H1 (cell line): ENCODE data around the gene CSNK1G2. TPM values are rescaled to one million over a fixed set of nuclear protein-coding genes. Genes with fewer than 3 reads are reported as not detected.

ENCODE experiments used
- BRCA1 ChIP-seq: IDR thresholded peaks from 2 replicates; pipeline ENCODE4 v1.6.1; 2012; ENCODE audit warnings: low read depth, low read length, improper control_type of control experiment
- CBX5 ChIP-seq: fragments of 300-800, 300-1000 bp; sonication (generic); IDR thresholded peaks from 2 replicates; pipeline ENCODE4 v1.7.1; 2016; ENCODE audit warnings: antibody characterized with exemption, low read length, low read depth
- CEBPB ChIP-seq: IDR thresholded peaks from 2 replicates; pipeline ENCODE4 v1.6.1; 2012; ENCODE audit warnings: low read depth, low read length
- CHD2 ChIP-seq: IDR thresholded peaks from 2 replicates; pipeline ENCODE4 v1.6.1; 2012; ENCODE audit warnings: low read length, improper control_type of control experiment
- CREB1 ChIP-seq: IDR thresholded peaks from 2 replicates; pipeline ENCODE4 v1.6.1; 2012; ENCODE audit warnings: inconsistent platforms
- GTF2F1 ChIP-seq: IDR thresholded peaks from 2 replicates; pipeline ENCODE4 v1.6.1; 2012; ENCODE audit warnings: low read depth, low read length, improper control_type of control experiment, borderline replicate concordance
- JUN ChIP-seq: IDR thresholded peaks from 2 replicates; pipeline ENCODE4 v1.6.1; 2011; ENCODE audit warnings: low read depth, mild to moderate bottlenecking, improper control_type of control experiment, low read length
- KDM4A ChIP-seq: IDR thresholded peaks from one replicate; pipeline ENCODE4 v1.7.1; 2012; ENCODE audit warnings: low read depth, mild to moderate bottlenecking, moderate library complexity, low read length, inconsistent platforms; ENCODE audit not compliant: severe bottlenecking
- KDM5A ChIP-seq: fragments of 200-600 bp; IDR thresholded peaks from 2 replicates; pipeline ENCODE4 v1.7.1; 2012; ENCODE audit warnings: mild to moderate bottlenecking, low read length, inconsistent platforms, mixed read lengths
- SP1 ChIP-seq: IDR thresholded peaks from 2 replicates; pipeline ENCODE4 v1.6.1; 2011; ENCODE audit warnings: low read depth, low read length
- polyA plus RNA-seq, 7 experiments: library from polyadenylated mRNA; depleted of rRNA in 3 of 7; stranded (reverse) in 5 of 7; unstranded in 2 of 7; fragments of >200 nt in 5 of 7; fragments of 200-250 nt in 2 of 7; gene quantifications; 1 replicate in 5 of 7; 2 replicates in 1 of 7; 4 replicates in 1 of 7; pipeline versions ENCODE4 v1.2.1 to v1.2.3, GENCODE V29; 2011 to 2013; ENCODE audit warnings: missing spikeins in 2 of 7, mixed read lengths in 2 of 7
- total RNA-seq: library from RNA; stranded (reverse); fragmentation: NEBNext Ultra II Directional; extraction: Animal tissue kit (Norgen Biotek cat#: 25700); gene quantifications from 2 replicates; pipeline ENCODE4 v1.2.1, GENCODE V29; 2021
- TF ChIP-seq, protein P1 (sequence below): fragments of 300-600 bp; sonication (generic); IDR thresholded peaks from 2 replicates; pipeline ENCODE4 v1.7.1; 2012; ENCODE audit warnings: low read length, moderate library complexity, mild to moderate bottlenecking, inconsistent platforms; ENCODE audit not compliant: insufficient replicate concordance

Gene CSNK1G2
- total and polyA plus RNA-seq, 2 of the 8 experiments (the other 6 are each of a cell fraction or from before 2014, with no cell fraction given): 99.5 to 130 TPM

DNA sequence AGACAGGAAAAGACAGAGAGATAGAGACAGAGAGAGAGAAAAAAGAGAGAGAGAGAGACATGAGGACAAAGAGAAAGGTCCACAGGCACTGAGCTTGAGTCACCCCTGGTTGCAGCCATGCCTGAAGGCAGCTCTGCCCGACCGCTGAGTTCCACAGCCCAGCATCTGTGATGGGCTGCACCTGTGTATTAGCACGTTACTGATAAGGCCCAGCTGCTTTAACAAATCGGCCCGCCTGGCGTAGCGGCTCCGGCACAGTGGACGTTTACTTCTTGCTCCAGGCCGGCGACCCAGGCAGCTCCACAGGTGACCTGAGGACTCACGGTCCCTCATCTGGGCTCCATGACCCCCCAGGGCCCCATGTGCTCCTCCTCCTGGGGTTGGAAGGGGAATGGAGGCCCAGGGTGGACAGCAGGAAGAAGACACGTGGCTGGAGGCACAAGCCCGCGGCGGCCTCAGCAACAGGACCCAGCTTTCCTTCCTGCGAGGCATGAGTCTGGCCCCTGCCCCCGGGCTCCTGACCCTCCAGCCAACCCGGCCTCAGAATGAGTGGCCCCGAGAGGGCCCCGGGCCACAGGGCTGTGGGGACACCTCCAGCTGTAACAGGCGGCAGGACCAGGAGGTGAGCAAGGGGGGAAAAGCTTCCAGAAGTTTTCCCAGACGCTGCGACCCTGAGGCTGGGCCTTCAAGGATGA, 3.9 kb upstream of the CSNK1G2 start (continued):
- TF ChIP-seq, protein P1, sequence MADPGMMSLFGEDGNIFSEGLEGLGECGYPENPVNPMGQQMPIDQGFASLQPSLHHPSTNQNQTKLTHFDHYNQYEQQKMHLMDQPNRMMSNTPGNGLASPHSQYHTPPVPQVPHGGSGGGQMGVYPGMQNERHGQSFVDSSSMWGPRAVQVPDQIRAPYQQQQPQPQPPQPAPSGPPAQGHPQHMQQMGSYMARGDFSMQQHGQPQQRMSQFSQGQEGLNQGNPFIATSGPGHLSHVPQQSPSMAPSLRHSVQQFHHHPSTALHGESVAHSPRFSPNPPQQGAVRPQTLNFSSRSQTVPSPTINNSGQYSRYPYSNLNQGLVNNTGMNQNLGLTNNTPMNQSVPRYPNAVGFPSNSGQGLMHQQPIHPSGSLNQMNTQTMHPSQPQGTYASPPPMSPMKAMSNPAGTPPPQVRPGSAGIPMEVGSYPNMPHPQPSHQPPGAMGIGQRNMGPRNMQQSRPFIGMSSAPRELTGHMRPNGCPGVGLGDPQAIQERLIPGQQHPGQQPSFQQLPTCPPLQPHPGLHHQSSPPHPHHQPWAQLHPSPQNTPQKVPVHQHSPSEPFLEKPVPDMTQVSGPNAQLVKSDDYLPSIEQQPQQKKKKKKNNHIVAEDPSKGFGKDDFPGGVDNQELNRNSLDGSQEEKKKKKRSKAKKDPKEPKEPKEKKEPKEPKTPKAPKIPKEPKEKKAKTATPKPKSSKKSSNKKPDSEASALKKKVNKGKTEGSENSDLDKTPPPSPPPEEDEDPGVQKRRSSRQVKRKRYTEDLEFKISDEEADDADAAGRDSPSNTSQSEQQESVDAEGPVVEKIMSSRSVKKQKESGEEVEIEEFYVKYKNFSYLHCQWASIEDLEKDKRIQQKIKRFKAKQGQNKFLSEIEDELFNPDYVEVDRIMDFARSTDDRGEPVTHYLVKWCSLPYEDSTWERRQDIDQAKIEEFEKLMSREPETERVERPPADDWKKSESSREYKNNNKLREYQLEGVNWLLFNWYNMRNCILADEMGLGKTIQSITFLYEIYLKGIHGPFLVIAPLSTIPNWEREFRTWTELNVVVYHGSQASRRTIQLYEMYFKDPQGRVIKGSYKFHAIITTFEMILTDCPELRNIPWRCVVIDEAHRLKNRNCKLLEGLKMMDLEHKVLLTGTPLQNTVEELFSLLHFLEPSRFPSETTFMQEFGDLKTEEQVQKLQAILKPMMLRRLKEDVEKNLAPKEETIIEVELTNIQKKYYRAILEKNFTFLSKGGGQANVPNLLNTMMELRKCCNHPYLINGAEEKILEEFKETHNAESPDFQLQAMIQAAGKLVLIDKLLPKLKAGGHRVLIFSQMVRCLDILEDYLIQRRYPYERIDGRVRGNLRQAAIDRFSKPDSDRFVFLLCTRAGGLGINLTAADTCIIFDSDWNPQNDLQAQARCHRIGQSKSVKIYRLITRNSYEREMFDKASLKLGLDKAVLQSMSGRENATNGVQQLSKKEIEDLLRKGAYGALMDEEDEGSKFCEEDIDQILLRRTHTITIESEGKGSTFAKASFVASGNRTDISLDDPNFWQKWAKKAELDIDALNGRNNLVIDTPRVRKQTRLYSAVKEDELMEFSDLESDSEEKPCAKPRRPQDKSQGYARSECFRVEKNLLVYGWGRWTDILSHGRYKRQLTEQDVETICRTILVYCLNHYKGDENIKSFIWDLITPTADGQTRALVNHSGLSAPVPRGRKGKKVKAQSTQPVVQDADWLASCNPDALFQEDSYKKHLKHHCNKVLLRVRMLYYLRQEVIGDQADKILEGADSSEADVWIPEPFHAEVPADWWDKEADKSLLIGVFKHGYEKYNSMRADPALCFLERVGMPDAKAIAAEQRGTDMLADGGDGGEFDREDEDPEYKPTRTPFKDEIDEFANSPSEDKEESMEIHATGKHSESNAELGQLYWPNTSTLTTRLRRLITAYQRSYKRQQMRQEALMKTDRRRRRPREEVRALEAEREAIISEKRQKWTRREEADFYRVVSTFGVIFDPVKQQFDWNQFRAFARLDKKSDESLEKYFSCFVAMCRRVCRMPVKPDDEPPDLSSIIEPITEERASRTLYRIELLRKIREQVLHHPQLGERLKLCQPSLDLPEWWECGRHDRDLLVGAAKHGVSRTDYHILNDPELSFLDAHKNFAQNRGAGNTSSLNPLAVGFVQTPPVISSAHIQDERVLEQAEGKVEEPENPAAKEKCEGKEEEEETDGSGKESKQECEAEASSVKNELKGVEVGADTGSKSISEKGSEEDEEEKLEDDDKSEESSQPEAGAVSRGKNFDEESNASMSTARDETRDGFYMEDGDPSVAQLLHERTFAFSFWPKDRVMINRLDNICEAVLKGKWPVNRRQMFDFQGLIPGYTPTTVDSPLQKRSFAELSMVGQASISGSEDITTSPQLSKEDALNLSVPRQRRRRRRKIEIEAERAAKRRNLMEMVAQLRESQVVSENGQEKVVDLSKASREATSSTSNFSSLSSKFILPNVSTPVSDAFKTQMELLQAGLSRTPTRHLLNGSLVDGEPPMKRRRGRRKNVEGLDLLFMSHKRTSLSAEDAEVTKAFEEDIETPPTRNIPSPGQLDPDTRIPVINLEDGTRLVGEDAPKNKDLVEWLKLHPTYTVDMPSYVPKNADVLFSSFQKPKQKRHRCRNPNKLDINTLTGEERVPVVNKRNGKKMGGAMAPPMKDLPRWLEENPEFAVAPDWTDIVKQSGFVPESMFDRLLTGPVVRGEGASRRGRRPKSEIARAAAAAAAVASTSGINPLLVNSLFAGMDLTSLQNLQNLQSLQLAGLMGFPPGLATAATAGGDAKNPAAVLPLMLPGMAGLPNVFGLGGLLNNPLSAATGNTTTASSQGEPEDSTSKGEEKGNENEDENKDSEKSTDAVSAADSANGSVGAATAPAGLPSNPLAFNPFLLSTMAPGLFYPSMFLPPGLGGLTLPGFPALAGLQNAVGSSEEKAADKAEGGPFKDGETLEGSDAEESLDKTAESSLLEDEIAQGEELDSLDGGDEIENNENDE: no peak
- TF ChIP-seq JUN (no peak), KDM4A (no peak), BRCA1 (no peak), CREB1 (no peak), SP1 (no peak), CHD2 (no peak), CBX5 (no peak), KDM5A (no peak), GTF2F1 (no peak), CEBPB (no peak)
